ENCODE results near the gene PACSIN2.

DNA sequence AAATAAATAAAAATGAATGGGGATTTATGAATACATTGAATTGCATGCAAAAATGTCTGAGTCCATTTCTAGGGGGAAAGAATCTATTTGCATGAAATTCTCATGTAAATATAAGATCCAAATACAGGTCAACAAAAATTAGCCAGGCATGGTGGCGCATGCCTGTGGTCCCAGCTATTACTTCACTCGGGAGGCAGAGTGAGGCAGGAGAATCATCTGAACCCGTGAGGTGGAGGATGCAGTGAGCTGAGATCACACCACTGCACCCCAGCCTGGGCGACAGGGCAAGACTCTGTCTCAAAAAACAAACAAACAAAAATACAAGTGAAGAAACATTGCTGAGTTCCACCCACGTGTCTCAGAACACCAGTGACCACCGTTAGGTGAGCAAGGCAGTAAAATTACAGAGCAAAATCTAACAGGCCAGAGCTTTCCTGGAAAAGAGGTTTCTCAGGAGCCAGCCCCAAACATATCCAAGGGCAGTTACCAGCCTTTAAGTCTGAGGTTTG lies 17.3 kb downstream of the PACSIN2 start:
- TF ChIP-seq, protein P1, sequence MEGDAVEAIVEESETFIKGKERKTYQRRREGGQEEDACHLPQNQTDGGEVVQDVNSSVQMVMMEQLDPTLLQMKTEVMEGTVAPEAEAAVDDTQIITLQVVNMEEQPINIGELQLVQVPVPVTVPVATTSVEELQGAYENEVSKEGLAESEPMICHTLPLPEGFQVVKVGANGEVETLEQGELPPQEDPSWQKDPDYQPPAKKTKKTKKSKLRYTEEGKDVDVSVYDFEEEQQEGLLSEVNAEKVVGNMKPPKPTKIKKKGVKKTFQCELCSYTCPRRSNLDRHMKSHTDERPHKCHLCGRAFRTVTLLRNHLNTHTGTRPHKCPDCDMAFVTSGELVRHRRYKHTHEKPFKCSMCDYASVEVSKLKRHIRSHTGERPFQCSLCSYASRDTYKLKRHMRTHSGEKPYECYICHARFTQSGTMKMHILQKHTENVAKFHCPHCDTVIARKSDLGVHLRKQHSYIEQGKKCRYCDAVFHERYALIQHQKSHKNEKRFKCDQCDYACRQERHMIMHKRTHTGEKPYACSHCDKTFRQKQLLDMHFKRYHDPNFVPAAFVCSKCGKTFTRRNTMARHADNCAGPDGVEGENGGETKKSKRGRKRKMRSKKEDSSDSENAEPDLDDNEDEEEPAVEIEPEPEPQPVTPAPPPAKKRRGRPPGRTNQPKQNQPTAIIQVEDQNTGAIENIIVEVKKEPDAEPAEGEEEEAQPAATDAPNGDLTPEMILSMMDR (IDR thresholded peaks at IDR 0.05): no peak
- TF ChIP-seq POLR2AphosphoS5 (IDR thresholded peaks at IDR 0.05): no peak

Measured in gastroesophageal sphincter (tissue), 3 donors.